NCI-H2029 treated with DMSO at 0.1 percent for 48 hours (cell line): ENCODE measurements around the gene ABHD16A.
A peak's percentile ranks its signal among the peaks of the same experiment; 100 is the strongest.

Experiments
- DNase-seq: peaks from one replicate; lab custom pipeline; 2025; lab: John Stamatoyannopoulos, UW

ABHD16A gene

DNA sequence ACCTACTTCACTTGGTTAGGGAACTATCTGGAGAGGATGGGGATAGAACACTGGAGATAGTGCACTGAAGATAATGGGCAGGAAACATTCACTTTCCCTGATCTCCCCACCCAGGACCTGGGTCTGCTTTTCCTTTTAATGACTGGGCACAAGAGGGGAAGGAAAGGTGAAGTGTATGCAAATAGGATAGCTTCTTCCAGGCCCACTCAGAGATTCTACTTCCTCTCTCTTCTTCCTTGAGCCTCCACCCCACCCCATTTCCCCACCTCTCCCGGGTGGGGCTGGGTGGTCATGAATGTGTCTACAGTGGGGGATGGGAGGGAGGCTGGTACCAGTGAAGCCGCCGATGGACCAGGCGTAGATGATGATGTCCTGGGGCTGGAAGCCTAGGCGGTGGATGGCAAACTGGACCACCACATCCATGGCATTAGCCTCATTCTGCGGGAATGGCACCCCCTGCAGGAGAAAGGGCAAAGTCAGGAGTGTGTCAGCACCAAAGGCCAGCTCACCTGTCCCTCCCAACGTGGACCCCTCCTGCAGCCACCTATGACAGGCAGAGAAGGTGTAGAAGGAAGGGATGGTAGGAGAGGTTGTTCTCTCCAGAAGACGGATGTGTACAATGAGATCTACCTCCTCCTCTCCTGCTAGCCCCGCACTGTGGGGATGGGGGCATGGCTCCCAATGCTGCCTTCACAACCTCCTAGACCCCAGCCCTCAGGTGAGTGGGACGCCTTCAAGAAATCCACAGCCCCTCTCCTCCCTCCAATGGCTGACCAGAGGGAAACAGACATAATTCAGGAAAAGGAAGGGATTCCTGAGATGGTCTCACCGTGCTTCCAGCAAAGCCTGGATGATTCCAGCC, 13.6 kb downstream of the ABHD16A start:
- DNase-seq, result no peak

DNA sequence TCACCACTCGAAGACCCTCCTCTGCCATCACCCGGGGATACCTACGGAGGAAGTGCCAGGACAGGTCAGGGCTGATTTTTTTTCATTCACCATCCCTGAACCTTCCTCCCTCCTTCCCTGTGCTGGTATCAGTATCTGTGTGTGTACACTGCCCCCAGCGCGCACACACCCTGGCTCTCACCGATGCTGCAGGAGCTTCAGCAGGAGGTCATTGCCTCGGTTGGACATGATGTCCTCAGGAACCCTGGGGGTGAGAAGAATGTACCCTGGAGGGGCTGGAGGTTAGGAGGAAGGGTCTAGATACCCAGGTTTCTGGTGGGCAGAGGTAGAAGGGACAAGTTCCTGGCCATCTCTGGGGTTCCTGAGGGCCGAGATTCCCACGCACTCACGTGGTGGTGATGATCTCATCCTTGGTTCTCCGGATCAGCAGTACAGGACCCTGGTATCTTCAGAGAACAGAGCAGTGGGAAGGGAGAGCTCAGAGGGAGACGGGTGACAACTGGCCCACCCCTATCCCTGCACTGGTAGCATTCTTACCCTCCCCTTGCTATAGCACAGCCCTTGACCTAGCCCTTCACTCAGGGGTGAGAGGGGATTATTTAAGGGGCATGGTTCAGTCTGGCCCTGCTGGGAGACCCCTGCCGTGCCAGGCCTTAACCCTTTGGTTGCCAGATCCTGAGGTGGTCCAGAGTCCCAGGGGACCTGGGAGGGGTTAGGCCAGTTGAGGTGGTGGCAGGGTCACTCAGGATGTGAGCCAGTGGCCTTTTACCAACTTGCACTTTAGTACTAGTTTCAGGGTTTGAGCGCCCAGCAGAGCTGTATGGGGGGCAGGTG, 15.0 kb downstream of the ABHD16A start:
- no peak for DNase-seq

DNA sequence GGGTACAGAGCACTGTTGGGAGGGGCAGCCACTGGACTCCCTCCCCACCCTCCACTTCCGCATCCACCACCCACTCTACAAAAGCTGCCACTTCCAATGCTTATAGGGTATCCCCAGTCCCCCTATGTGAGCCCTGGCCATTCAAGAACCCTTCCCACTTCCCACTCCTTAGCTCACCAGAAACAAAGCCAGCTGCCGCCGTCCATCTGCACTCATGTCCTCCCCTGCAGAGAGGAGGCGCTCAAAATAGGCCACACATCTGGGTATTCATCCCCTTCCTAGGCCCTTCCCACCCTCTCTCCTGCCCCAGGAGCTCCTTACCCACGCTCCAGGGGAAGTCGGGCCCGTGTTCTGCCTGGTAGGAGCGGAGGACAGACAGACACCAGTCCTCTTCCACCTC, 15.8 kb downstream of the ABHD16A start:
- DNase-seq, result no peak

DNA sequence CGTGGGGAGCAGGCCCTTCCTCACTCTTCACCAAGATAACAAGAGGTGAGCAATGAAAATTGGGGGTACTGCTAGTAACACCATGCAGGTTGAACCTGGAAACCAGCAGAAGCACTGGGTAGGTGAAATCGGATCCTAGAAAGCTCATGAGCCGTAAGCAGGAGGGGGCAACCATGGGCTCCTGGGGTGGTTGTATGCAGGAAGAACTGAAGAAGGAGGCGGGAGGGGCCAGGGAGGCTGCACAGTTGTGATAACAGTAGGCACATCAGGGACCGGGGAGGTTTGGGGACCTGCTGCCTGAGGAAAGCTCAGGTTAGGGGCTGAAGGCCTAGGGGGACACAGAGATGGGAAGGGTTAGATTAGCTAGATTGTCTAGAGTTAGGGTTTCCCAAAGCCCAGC, 16.6 kb downstream of the ABHD16A start:
- DNase-seq, result no peak

DNA sequence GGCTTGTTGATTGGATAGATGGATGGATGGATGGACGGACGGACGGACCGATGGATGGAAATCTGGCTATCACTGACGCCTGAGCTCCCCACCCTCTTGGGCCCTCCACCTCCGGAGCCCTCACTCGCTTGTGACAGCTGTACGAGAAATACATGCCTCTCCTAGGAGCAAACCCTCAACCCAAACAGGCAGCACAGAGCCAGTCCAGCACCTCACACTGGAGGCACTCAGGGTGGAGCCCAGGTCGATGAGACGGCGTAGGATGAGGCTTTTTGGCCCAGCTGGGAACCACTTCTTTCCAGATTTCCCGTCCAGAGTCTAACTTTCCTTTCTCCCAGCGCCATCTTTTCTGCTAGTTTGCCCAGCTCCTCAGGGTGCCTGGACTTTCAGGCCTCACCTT, 19.5 kb downstream of the ABHD16A start:
- no peak for DNase-seq

DNA sequence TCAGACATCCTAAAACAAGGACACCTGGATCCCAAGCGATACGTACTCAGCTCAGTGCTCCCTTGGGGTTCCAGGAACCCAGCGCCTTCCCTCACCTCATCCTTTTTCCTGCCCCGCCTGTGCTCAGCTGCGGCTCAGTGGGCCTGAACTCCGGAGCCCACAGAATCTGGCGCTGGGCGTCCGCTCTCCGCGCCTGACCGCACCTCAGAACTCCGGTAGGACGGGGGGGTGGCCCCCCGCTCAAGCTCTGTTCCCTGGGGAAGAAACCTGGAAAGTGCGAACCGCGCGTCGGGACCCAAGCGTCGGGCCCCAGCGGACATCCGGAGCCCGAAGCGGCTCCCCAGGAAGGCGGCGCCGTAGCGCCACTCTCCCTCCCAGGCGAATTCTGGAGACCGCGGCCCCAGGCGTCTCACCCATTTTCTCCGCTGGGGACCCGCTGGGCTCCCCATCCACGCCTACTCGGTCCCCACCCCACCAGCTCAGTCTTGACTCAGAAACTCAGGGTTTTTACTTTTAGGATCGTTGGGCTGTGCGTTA, 21.9 kb downstream of the ABHD16A start:
- DNase-seq, result no peak

DNA sequence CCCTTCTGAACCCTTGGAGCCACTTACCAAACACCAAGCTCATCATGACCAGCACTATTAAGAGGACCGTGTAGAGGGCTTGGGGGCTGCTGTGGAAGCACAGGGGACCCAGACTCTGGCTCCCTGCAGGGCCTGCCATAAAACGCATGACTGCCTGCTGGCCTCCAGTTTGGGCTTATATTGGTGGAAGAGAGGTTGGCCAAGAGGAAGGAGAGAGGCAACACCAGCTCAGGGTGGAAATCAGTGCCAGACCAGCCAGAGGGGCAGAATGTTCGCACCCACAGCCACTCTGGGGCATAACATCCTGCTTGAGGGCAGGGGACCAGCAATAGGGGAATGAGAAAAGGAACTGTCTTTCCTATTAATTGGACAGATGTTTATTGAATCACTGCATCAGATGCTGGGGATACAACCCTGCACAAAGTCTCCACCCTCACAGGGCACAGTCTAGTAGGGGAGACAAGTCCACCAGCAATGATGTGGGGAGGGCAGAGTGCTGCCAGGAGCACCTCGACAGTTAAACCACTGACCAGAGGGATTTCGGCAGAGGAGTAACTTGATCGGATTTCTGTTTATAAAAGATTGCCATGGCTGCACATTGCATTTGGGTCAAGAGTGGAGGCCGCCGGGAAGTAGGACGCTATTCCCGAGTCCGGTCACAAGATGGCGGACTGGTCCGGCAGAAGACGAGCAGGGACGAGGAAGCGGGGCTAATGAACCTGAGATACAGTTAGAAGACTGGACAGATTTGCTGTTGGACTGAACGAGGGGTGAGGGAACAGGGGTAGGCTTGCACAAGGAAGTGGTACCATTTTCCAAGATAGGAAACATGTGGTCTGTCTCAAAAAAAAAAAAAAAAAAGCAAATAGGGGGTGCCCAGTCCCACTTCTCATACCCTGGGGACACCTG, 22.6 kb downstream of the ABHD16A start, which contains the start of gene LY6G5C:
Gene LY6G5C (minus strand): TSS at position 842 of the 909 bp plus-strand sequence. CDS start 694 bp downstream, at position 148.
- DNase-seq, result peak; percentile 84

DNA sequence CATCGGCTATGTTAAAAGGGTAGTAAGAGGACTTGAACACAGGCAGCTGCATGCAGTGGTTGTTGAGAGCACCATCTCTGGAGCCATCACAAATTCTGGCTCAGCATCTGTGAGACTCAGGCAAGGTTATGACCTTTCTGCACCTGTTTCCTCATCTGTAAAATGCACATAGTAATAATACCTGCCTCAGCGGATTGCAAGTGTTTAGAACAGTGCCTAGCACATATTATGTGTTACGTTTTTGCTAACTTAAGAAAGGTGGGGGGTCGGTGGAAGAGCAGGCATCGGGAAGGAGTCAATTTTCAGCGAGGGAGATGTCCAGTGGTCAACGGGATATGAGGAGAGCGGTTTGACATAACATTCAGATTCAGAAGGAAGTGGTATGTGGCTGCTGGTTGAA, 25.2 kb downstream of the ABHD16A start:
- no peak for DNase-seq

DNA sequence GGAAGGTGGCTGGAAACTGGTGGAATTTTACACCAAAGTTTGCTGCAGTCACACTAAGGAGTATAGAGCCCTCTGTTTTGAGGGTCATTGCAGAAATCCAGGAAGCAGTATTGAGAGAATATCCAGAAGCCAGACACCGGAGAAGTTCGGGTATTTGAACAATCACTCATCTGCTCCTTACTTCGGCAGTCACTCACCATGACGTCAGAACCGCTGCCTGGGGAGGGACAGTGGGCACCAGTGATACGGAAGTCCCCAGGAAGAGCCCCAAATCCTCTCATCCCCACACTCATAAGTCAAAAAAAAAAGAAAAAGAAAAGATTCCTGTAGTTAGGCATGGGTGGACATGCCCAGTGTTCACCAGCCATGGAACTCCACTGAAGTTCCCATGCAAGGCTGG, 26.2 kb downstream of the ABHD16A start:
- DNase-seq, result no peak

DNA sequence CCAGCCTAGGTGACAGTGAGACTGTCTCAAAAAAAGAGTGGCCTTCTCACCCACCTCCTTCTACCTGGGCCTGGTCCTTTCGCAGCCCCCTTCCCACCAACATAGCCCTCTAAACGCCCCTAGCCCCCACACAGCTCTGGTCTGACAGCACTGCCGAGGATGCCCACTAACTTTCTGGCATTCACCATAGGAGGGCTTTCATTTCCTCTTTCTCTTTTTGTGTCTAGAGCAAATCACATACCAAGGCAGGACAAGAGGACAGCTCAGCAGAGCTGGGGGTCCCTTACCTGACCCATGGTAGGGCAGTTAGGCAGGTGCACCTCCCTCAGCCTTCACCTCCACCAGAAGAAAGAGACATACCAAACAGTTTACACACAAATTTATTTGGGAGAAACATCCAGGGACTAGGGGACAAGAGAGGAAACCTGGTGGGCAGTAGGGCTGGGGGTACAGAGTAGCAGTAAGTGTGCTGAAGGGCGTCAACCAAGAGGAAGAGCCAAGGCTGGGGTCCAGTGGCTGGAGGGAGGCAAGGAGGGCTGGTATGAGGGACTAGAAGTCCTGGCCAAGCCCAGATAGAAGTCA, 26.7 kb downstream of the ABHD16A start:
- DNase-seq, result no peak

DNA sequence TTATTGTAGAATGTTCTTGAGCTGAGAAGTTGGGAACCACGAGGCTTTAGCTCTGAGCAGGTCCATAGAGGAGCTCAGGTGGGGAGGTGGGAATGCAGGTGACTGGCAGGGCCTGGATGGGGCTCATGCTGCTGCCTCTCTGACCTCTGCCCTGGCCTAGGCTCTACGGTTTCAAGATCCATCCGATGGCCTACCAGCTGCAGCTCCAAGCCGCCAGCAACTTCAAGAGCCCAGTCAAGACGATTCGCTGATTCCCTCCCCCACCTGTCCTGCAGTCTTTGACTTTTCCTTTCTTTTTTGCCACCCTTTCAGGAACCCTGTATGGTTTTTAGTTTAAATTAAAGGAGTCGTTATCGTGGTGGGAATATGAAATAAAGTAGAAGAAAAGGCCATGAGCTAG, 33.4 kb downstream of the ABHD16A start, which contains the start of gene LY6G5B:
Gene LY6G5B (plus strand): TSS at position 301 of the 400 bp plus-strand sequence. CDS start 975 bp downstream, outside the sequence.
- no peak for DNase-seq

DNA sequence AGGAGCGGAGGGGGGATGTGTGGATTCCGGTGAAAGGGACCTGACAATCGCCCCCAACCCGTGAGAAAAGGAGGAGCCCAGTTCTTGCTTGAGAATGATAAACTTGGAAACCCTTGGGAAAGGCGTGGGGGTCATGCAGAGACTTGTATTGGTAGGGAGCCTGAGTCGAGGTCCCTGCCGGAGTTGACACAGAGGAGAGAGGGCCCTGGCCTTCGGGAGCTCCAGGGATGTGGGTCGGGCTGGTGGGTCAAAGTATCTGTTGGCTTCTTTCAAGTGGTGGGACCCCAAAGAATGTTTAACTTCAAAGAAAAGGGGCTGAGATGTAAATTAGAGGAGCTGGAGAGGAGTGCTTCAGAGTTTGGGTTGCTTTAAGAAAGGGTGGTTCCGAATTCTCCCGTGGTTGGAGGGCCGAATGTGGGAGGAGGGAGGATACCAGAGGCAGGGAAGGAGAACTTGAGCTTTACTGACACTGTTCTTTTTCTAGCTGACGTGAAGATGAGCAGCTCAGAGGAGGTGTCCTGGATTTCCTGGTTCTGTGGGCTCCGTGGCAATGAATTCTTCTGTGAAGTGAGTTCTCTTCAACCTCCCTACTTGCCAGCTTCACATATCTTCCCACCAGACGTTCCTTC, 36.7 kb downstream of the ABHD16A start:
- DNase-seq, result no peak

DNA sequence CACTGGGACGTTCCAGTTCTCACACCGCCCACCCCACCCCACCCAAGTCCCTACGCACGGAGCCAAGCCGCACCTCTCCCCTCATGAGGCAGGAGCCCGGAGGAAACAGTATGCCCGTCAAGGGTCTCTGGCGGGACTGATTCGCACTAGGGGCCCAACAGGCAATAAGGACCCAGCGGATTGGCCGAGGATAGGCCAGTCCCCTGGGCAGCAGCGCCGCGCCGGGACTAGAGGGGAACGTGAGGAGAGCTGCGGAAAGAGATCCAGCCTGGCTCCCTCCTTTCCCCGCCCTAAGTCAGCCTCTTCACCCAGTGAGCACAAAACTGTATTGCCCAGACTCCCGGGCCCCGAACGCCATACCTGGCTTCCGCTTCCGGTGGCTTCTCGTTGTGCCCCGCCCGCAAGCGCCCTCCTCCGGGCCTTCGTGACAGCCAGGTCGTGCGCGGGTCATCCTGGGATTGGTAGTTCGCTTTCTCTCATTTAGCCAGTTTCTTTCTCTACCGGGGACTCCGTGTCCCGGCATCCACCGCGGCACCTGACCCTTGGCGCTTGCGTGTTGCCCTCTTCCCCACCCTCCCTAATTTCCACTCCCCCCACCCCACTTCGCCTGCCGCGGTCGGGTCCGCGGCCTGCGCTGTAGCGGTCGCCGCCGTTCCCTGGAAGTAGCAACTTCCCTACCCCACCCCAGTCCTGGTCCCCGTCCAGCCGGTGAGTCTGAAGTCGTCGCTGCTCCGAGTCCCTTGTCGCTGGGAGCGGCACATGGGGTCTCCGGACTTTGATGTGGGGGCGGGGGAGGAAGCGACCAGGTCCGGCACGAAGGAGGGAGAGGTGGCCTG, 37.4 kb downstream of the ABHD16A start, which contains the start of gene CSNK2B:
Gene CSNK2B (plus strand): TSS at position 580 of the 836 bp plus-strand sequence. CDS start 752 bp downstream, outside the sequence.
- peak; percentile 97 for DNase-seq

DNA sequence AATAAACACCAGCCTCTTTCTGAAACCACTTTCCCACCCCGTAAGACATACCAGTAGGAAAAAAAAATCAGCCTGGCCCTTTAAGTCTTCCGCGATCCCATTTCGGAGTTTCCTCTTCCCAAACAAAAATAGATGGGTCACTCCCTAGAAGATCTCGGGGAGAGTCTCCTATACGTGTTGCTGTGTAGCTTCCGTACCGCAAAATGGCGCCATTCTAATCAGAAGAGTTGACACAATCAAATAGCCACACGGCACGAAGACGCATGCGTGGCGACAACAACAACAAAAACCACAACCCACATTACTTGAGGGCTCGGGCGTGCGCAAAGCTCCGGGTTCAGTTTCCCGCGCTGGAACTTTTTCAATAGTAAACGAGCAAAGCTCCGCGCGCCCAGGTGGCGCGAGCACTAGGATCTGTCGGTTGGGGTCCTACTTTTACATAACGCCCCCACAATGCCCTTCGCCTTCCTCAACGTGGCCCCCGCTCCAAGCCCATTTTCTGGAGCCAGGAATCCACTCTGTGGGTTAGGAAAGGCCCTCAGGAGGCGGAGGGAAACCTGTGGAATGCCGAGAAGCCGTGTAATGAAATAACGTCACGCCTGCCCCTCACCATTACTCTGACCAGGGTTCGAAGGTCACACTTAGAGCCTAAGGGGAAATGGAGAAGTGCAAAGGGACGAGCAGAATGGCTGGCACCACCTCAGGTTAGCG, 38.2 kb downstream of the ABHD16A start, which contains the start of gene GPANK1:
Gene GPANK1 (minus strand): TSS at position 208 of the 711 bp plus-strand sequence. CDS start 519 bp downstream, outside the sequence.
- DNase-seq, result peak; percentile 62

DNA sequence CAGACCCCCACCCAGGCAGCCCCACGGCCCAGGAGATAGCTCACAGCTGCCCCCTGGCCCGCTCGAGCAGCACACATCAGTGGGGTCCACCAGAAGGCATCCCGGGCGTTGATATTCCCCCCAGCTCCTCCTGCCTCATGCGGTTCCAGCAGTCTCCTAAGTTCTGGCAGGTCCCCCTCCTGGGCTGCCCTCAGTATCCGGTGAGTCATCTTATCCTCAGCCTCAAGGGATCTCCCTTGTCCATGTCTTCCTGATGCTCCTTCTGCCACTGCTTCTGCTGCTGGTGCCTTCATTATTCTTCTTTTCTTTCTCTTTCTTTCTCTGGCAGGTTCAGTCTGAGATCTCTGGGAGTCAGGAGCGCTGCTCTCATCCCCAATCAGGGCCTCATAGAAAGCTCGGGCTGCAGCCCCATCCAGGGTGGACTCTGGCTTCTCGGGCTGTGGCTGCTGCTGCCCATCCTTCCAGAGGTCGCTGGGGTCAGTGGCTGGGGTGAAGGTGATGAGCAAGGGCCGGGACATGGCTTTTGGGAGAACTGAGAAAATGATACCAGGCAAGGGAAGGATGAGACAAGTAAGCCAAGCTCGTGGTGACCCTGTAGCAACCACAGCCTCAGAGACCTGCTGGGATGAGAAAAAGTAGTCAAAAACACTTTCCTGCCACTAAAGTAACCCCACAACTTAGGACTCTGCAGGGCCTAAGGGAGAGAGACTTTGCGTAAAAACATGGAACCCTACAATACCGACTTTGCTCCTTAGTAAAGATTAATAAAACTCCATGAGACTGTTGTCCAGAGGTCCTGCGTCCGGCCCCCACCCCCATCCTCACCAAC, 38.9 kb downstream of the ABHD16A start:
- no peak for DNase-seq

DNA sequence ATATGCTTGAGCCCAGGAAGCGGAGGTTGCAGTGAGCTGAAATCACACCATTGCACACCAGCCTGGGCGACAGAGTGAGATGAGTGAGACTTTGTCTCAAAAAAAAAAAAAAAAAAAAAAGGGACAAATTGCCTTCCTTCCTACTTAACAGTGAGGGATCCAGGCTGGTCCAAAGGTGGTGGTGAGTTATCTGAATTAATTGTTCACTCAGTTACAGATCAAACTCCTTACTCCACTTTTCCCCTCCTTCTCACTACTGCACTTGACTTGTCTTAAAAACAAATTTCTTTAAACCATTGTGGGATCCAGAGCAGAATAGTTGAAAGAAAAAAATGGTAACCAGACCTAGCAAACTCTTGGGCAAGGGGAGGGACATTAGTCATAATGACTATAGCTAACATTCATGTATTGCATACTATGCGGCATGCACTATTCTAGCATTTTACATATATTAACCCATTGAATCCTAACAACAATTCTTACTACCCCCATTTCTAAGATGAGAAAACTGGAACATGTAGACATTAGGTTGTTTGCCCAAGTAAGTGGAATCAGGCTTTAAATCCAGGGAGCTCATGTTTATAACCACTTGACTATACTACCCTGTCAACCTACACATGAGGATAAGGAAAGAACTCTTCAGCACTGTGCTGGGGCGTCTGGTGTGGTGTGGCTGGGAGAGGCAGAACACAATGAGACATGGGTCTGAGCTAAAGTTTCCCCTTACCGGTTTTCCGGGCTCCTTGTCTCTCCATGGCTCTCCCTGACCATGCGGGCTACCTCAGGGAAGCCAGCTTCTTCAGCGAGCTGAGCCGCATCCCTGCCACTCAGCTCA, 39.8 kb downstream of the ABHD16A start:
- DNase-seq, result no peak
